ENCODE results near the gene SELENOK. TPM values are rescaled to one million over a fixed set of nuclear protein-coding genes. Genes with fewer than 3 reads are reported as not detected.

The SELENOK gene
- total and polyA plus RNA-seq, 2 of the 13 experiments (the other 11 are each of a cell fraction or from before 2014, with no cell fraction given), result 67.0 to 81.0 TPM

DNA sequence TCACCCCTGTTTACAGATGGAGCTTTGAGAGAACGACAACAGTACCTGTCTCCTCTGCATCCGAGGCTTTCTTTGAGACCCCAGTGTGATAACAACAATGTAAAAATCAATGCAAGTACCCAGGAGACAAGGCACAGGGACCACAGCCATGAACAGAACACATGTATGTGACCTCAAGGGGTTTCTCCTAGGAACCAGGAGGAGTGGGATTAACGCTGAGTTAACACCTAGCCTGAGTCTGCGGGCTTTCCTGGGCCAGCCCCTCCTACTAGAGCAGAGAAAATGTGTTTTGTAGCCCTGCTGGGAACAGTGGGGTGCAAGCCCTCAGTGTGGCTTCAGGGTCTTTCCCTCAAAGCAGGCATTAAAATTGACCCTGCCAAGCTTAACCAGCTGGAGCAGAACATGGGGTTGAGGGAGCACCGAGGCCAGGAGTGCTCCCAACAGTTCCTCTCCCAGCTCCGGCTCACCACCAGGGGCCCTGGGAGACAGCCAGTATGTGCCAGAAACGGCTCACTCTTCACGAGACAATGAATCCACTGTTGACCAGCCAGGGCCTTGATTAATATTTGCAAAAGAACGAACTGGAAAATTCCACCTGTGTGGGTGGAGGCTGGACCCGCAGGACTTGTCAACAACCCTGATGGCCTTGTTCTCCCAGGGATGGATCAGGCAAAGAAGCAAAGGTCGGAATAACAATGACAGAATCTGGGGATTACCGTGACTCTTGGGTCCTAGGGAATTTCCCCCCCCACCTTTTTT is 49.0 kb downstream of the SELENOK start (continued):
- TF ChIP-seq HNF4G (IDR thresholded peaks at IDR 0.05; ENCODE audit: borderline replicate concordance, low read depth, low read length) (peak; percentile 99), HNF4G (CRISPR knock-in tag; IDR thresholded peaks at IDR 0.05; ENCODE audit: borderline replicate concordance, low read depth) (0 out of 2 replicates have a peak, but pooled peaks have one; percentile 12), FOSL1 (CRISPR knock-in tag; IDR thresholded peaks at IDR 0.05; ENCODE audit: borderline replicate concordance) (no peak), FOXO1 (CRISPR knock-in tag; IDR thresholded peaks at IDR 0.05) (peak; percentile 98), ZBTB49 (CRISPR knock-in tag; IDR thresholded peaks at IDR 0.05; ENCODE audit: borderline replicate concordance) (no peak), KDM3A (CRISPR knock-in tag; IDR thresholded peaks at IDR 0.05; ENCODE audit: low read depth) (no peak; the same call in 1 of the 2 replicates), NR2F6 (IDR thresholded peaks at IDR 0.05) (peak; percentile 48; the same call in 1 of the 2 replicates), NR2F6 (CRISPR knock-in tag; IDR thresholded peaks at IDR 0.05) (peak; percentile 79), ZNF713 (CRISPR knock-in tag; IDR thresholded peaks at IDR 0.05) (no peak), ELF3 (CRISPR knock-in tag; IDR thresholded peaks at IDR 0.05) (peak; percentile 66), ZNF142 (CRISPR knock-in tag; IDR thresholded peaks at IDR 0.05) (peak; percentile 63; the same call in 1 of the 2 replicates), FOXP1 (IDR thresholded peaks at IDR 0.05) (peak; percentile 72; the same call in 1 of the 2 replicates), FOXP1 (CRISPR knock-in tag; IDR thresholded peaks at IDR 0.05) (peak; percentile 79; the same call in 1 of the 2 replicates), ZNF44 (CRISPR knock-in tag; IDR thresholded peaks at IDR 0.05) (no peak)
